Endometrium (tissue), 2 donors: ENCODE measurements around the gene SOHLH1.

Experiments used
- FAIRE-seq: peaks from 2 replicates; lab custom pipeline; 2012; peaks lifted over from hg19 to GRCh38; lab: Jason Lieb, UNC
- donor health status: control.
- donor health status: control.

The SOHLH1 gene

GRCh38 chr9:135703726-135704125 is 4.4 kb upstream of the SOHLH1 start:
- no peak for FAIRE-seq

GRCh38 chr9:135701959-135702721 is 2.9 kb upstream of the SOHLH1 start, which contains the start of gene KCNT1:
Gene KCNT1 (plus strand): TSS chr9:135702185. CDS start chr9:135702259, 74 bp downstream.
- no peak for FAIRE-seq

- FAIRE-seq: no peak
These were observed 2.0 kb upstream of the SOHLH1 start for GRCh38 chr9:135701067-135701958.

GRCh38 chr9:135700525-135700924 is 1.2 kb upstream of the SOHLH1 start:
- no peak for FAIRE-seq

GRCh38 chr9:135698767-135699166 is 514 bp downstream of the SOHLH1 start:
- FAIRE-seq: no peak

GRCh38 chr9:135698236-135698635 is 1.0 kb downstream of the SOHLH1 start:
- FAIRE-seq: no peak

GRCh38 chr9:135697226-135697625 is 2.1 kb downstream of the SOHLH1 start:
- no peak for FAIRE-seq

GRCh38 chr9:135696446-135696845 is 2.8 kb downstream of the SOHLH1 start:
- FAIRE-seq: no peak

GRCh38 chr9:135695642-135696041 is 3.6 kb downstream of the SOHLH1 start:
- no peak for FAIRE-seq

- FAIRE-seq: no peak
These were observed 4.2 kb downstream of the SOHLH1 start for GRCh38 chr9:135695036-135695435.

- no peak for FAIRE-seq
These were observed 4.9 kb downstream of the SOHLH1 start for GRCh38 chr9:135694414-135694813.

- FAIRE-seq: no peak
These were observed 5.5 kb downstream of the SOHLH1 start for GRCh38 chr9:135693771-135694170.

- FAIRE-seq: no peak
These were observed 6.0 kb downstream of the SOHLH1 start for GRCh38 chr9:135693265-135693664.

- no peak for FAIRE-seq
These were observed 6.9 kb downstream of the SOHLH1 start for GRCh38 chr9:135692410-135692809.

GRCh38 chr9:135690836-135691570 is 8.3 kb downstream of the SOHLH1 start:
- no peak for FAIRE-seq

- FAIRE-seq: no peak
These were observed 10.3 kb downstream of the SOHLH1 start for GRCh38 chr9:135689011-135689410.

- no peak for FAIRE-seq
These were observed 12.1 kb downstream of the SOHLH1 start for GRCh38 chr9:135687216-135687615.

- FAIRE-seq: no peak
These were observed 14.6 kb downstream of the SOHLH1 start for GRCh38 chr9:135684691-135685090.

GRCh38 chr9:135683401-135684034 is 15.8 kb downstream of the SOHLH1 start:
- FAIRE-seq: no peak

GRCh38 chr9:135681161-135681560 is 18.1 kb downstream of the SOHLH1 start:
- FAIRE-seq: no peak

GRCh38 chr9:135680056-135680455 is 19.2 kb downstream of the SOHLH1 start:
- FAIRE-seq: no peak
